GM13976 (cell line): Measurements from ENCODE around the gene PTGDS.

ENCODE experiments used
- DNase-seq: peaks from one replicate; pipeline ENCODE4 v3.0.0; 2012; ENCODE audit warnings: low spot score
- in situ Hi-C: fragments of 300-500 bp; cut with MboI; formaldehyde crosslinking; loops from one replicate; pipeline ENCODE4 v1.12.0; 2022; ENCODE audit warnings: low sequenced_read_pairs, mixed read lengths, inconsistent platforms; ENCODE audit not compliant: unreplicated experiment
- TF ChIP-seq, protein P1 (sequence below): IDR thresholded peaks from 2 replicates; pipeline ENCODE4 v1.5.1; 2012; ENCODE audit warnings: borderline replicate concordance, mild to moderate bottlenecking; ENCODE audit not compliant: insufficient read depth; ENCODE audit errors: extremely low read depth, missing control alignments, control extremely low read depth

The PTGDS gene

DNA sequence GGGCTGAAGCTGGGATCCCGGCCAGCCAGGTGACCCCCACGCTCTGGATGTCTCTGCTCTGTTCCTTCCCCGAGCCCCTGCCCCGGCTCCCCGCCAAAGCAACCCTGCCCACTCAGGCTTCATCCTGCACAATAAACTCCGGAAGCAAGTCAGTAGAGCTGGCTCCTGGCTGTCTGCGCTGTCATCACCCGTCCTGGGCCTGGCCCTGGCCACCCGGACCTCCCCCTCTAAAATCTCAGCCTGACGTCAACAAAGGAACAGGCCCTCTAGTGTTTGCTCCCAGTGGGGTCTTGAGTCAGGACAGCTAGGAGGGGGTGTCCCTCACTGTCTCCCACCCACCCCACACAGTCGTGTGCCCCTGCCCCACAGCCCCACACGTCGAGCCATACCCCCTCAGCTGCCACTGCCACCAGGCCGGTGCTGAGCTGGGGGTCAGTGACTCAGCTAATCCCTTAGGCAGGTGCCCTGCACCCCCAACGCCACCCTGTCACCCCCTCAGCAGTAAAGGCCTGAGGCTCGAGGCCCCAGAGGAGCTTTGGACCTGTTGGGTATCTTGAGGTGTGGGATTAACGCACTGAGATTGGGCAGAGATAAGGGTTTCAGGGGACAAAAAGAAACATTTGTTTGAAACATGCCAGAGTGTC lies 4.4 kb downstream of the PTGDS start:
- DNase-seq = no peak
- TF ChIP-seq, protein P1, sequence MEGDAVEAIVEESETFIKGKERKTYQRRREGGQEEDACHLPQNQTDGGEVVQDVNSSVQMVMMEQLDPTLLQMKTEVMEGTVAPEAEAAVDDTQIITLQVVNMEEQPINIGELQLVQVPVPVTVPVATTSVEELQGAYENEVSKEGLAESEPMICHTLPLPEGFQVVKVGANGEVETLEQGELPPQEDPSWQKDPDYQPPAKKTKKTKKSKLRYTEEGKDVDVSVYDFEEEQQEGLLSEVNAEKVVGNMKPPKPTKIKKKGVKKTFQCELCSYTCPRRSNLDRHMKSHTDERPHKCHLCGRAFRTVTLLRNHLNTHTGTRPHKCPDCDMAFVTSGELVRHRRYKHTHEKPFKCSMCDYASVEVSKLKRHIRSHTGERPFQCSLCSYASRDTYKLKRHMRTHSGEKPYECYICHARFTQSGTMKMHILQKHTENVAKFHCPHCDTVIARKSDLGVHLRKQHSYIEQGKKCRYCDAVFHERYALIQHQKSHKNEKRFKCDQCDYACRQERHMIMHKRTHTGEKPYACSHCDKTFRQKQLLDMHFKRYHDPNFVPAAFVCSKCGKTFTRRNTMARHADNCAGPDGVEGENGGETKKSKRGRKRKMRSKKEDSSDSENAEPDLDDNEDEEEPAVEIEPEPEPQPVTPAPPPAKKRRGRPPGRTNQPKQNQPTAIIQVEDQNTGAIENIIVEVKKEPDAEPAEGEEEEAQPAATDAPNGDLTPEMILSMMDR = no peak
- in situ Hi-C loops = no loop called here

DNA sequence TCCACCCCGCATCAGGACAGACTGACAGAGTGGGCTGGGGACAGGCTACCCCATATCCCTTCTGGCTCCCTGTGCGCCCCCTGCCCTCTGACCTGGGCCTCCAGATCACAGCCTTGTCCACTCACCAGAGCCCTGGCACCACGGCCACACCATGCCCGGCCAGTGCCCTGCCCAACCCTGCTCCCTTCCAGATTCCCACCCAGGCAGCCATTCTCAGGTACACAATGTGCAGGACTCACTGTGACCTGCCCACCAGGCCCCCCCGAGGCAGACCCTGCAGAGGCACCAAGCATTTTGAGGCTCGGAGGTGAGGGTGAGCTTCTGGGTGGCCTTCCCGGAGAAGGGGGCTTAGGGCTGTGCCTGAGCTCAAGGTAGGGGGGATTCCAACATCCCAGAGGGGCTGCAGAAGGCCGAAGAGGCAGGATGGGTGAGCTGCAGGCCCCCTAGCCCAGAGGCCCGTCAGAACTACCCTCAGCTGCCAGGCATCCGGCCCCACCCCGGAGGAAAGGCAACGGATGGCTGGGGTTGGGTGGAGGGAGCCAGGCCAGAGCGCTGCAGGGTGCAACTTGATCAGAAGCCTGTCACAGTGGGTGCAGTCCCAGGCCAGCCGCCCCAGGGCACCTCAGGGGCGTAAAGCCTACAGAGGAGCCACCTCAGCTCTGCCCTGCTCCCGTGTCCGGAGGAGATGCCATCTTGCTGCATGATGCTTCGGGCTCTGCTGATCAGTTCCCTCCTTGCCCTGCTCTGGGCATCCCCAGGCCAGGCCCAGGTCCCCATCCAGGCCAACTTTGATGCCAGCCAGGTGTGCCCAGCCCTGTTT lies 5.1 kb downstream of the PTGDS start, which contains the start of gene LCNL1:
TSS of gene LCNL1 (plus strand) at position 762 of the 820 bp plus-strand sequence. CDS start 594 bp downstream, outside the sequence.
- TF ChIP-seq, protein P1 = no peak
- DNase-seq = no peak
- in situ Hi-C loops = no loop called here

DNA sequence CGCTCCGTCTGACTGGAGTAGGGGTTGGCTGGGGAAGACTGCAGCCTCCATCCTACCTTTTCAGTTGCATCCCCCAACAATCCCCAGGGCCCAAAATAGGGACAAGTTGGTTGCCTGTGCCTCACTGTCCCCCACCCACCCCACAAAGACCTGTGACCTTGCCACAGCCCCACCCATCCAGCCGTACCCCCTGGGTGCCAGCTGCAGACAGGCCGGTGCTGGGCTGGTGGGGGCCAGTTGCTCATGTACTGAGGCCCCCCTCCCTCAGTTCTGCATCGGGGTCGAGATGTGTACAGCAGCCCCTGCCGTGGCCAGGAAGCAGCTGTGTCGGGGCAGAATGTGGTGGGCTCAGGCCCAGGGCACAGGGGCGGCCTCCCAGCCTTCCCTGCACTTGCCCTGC lies 5.9 kb downstream of the PTGDS start:
- in situ Hi-C loops = no loop called here
- TF ChIP-seq, protein P1 = no peak
- no peak for DNase-seq

DNA sequence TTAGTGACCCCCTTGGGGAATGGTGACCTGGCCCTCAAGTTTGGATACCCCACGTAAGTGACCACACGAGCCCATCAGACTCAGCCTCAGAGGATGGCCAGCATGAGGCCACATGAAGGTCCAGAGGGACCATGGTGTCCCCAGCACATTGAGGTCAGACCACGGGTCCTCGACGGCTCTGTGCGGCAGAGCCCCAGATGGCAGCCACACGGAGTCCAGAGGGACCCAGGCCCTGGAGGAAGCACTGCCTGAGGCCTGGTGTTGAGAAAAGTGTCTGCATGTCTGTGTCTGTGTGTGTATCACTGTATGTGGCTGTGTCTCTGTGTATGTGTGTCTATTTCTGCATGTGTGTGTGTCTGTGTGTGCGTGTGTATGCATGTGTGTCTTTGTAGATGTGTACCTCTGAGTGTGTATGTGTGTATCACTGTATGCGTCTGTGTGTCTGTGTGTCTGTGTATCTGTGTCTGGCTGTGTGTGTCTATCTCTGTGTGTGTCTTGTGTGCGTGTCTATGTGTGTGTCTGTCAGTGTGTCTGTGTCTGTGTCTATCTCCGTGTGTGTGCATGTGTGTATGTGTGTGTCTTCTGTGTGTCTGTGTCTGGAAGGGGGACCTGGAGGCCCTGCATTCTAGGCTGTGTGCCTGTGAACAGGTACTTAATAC lies 6.5 kb downstream of the PTGDS start:
- in situ Hi-C loops = no loop called here
- TF ChIP-seq, protein P1 = no peak
- no peak for DNase-seq

DNA sequence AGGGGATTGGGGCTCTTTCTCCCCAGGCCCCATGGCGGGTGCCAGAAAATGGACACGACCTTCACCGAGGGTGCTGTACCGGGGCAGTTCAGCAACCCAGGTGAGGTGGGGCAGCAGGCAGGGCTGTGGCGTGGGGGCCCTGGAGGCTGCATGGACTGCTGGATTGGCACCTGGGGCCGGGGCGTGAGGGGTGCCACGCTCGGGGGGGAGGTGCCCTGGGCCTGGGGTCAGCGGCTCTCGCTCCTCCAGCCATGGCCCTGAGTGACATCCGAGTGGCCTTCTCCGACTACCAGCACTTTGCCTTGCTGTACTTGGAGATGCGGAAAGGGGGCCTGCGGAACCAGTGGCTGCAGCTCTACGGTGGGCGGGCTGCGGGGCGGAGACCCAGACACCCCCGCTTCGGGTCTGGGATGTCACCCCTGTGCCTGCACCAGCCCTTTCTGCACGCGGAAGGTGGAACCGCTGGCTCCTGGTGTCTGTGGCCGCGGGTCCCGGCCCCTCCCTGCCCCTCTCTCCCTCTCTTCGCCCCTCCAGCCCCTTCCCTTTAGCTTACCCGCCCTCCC lies 7.2 kb downstream of the PTGDS start:
- in situ Hi-C loops = no loop called here

More for the DNA sequence above, 7.2 kb downstream of the PTGDS start:
- DNase-seq = no peak
- TF ChIP-seq, protein P1 = no peak
